ENCODE measurements around the gene MAN2C1. TPM values are rescaled to one million over a fixed set of nuclear protein-coding genes. Genes with fewer than 3 reads are reported as not detected.
A peak's percentile ranks its signal among the peaks of the same experiment; 100 is the strongest.

The MAN2C1 gene
- total RNA-seq, 2 donors from 2014 or later: 115 to 176 TPM

DNA sequence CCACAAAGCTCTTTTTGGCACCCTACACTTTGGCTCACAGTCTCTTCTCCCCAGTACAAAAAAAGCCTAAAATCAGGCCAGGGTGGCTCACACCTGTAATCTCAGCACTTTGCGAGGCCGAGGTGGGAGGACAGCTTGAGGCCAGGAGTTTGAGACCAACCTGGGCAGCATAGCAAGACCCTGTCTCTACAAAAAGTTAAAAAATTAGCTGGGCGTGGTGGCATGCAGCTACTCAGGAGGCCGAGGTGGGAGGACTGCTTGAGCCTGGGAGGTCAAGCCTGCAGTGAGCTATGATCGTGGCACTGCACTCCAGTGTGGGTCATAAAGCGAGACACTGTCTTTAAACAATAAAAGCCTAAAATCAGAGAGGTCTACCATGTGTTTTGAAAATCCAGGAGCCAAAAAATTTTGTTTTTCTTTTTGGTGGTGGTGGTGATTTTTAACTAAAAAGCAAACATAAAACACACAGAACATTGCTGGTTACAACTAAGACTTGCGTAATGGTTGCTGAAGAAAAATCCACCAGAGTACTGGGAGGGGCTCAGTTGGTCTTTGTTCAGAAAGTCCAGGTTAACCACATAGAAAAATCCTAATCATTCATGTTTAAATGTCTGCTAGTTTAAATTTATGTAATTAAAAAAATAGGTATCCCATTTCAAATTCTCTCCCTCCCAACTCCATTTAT is 1.6 kb upstream of the MAN2C1 start:
- no peak for DNase-seq
- peaks cover 11% of the 10 kb centered on the region for H3K4me1 ChIP-seq
- peak overlapping the region; percentile 97 for H3K27ac ChIP-seq
- H3K27me3 ChIP-seq: no peaks in the 10 kb centered on the region
- TF ChIP-seq, protein P1, sequence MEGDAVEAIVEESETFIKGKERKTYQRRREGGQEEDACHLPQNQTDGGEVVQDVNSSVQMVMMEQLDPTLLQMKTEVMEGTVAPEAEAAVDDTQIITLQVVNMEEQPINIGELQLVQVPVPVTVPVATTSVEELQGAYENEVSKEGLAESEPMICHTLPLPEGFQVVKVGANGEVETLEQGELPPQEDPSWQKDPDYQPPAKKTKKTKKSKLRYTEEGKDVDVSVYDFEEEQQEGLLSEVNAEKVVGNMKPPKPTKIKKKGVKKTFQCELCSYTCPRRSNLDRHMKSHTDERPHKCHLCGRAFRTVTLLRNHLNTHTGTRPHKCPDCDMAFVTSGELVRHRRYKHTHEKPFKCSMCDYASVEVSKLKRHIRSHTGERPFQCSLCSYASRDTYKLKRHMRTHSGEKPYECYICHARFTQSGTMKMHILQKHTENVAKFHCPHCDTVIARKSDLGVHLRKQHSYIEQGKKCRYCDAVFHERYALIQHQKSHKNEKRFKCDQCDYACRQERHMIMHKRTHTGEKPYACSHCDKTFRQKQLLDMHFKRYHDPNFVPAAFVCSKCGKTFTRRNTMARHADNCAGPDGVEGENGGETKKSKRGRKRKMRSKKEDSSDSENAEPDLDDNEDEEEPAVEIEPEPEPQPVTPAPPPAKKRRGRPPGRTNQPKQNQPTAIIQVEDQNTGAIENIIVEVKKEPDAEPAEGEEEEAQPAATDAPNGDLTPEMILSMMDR (IDR thresholded peaks at IDR 0.05): no peak
- peaks cover 18% of the 10 kb centered on the region for H3K36me3 ChIP-seq
- intact Hi-C loops (cut with DNase I): loop anchor here (5.0 to 10.0 kb wide), 3 partner anchors 77 to 312 kb away; partner anchors contain the start of genes IMP3 and SNX33
- H3K9me3 ChIP-seq: no peaks in the 10 kb centered on the region
- peak overlapping the region; percentile 77 for H3K4me3 ChIP-seq
- H3K9ac ChIP-seq (ENCODE audit: low read depth in 2 of 2, low read length in 2 of 2): no peak overlapping the region

DNA sequence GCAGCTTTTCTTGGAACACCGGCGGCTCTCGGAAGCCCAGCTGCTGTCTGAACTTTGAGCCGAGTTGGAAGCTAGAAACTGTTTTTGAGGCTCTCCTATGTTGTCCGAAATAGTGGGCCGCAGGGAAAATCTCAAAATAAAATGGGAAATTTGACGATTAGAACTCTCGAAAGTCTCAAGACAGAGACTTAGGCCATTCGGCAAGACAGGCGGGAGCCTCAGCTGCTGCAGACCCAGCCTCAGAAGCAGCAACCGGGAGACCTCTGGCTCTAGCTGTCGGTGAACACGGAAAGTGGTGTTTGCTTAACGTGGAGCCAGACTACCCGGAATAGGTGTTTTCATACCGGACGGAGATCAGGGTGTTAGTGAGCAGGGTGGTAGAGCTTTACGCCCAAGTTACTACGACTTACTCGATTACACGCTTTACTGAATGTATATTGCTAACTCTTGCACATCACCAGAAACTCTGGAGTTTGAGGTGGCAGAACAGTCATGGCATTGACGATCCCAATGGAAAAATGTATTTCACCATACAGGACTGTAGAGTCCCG is 357 bp upstream of the MAN2C1 start:
- peak overlapping the region; percentile 97 for H3K27ac ChIP-seq
- H3K9me3 ChIP-seq: no peaks in the 10 kb centered on the region
- TF ChIP-seq, protein P1 (IDR thresholded peaks at IDR 0.05): no peak
- intact Hi-C loops (cut with DNase I): loop anchor here (5.0 to 10.0 kb wide), 3 partner anchors 79 to 314 kb away; partner anchors contain the start of genes IMP3 and SNX33
- DNase-seq: no peak
- H3K9ac ChIP-seq (ENCODE audit: low read depth in 2 of 2, low read length in 2 of 2): peak overlapping the region; percentile 92 to 96
- H3K4me1 ChIP-seq: peaks cover 11% of the 10 kb centered on the region
- H3K36me3 ChIP-seq: peaks cover 18% of the 10 kb centered on the region
- H3K27me3 ChIP-seq: no peaks in the 10 kb centered on the region
- H3K4me3 ChIP-seq: peak overlapping the region; percentile 77

DNA sequence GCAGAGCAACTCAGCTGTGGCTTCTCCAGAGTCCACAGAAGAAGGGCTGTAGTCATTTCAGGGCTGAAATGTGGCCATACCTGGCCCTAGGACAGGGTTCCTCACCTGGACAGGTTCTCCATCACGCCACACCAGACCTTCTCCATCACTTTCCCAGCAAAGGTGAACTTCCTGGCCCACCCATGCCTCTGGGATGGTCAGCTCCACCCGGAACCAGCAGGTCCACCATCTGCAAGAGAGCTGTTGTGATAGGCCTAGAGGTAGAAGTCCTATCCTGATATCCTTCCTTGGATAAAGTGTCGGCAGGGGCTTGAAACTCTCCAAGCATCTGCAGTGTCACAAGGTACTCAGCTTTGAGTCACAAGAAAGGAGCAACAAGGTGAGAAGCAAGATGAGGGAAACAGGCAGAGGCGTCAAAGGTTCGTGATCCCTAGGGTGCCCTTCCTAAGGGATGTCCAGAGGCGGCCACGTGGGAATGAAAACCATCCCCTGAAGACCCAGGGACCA is 948 bp downstream of the MAN2C1 start:
- Histone ChIP-seq H3K27me3 (no peaks in the 10 kb centered on the region), H3K36me3 (peaks cover 11% of the 10 kb centered on the region), H3K4me1 (peaks cover 11% of the 10 kb centered on the region), H3K9ac (ENCODE audit: low read depth in 2 of 2, low read length in 2 of 2) (peak overlapping the region; percentile 92 to 96), H3K27ac (peak overlapping the region; percentile 97), H3K9me3 (no peaks in the 10 kb centered on the region), H3K4me3 (peak overlapping the region; percentile 77)
- TF ChIP-seq, protein P1 (IDR thresholded peaks at IDR 0.05): no peak
- DNase-seq: no peak
- intact Hi-C loops (cut with DNase I): loop anchor here (5.0 to 10.0 kb wide), 3 partner anchors 80 to 315 kb away; partner anchors contain the start of genes IMP3 and SNX33

DNA sequence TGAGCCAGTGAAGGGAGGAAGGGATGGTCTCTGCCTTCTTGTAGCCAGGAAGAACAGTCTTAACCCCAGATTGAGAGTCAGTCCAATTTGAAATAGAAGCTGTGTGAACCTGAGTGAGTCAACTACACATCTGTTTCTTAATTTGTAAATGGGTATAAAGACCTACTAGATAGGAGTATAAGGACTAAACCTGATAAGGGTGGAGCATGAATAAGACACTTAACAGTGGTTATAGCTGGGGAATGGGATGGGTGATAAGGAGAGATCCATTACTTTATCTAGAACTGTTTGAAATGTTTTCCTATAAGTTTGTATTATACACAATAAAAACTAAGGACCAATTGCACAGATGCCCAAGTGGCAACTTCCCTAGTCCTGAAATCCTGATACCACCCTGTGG is 1.4 kb downstream of the MAN2C1 start:
- no peak for DNase-seq
- no peaks in the 10 kb centered on the region for H3K27me3 ChIP-seq
- H3K4me3 ChIP-seq: no peak overlapping the region
- H3K4me1 ChIP-seq: peaks cover 11% of the 10 kb centered on the region
- H3K9ac ChIP-seq (ENCODE audit: low read depth in 2 of 2, low read length in 2 of 2): peak overlapping the region in 1 of 2 donors; percentile 92
- intact Hi-C loops (cut with DNase I): loop anchor here (5.0 to 10.0 kb wide), 3 partner anchors 80 to 315 kb away; partner anchors contain the start of genes IMP3 and SNX33
- TF ChIP-seq, protein P1 (IDR thresholded peaks at IDR 0.05): no peak
- peaks cover 6% of the 10 kb centered on the region for H3K36me3 ChIP-seq
- no peak overlapping the region for H3K27ac ChIP-seq
- no peaks in the 10 kb centered on the region for H3K9me3 ChIP-seq

DNA sequence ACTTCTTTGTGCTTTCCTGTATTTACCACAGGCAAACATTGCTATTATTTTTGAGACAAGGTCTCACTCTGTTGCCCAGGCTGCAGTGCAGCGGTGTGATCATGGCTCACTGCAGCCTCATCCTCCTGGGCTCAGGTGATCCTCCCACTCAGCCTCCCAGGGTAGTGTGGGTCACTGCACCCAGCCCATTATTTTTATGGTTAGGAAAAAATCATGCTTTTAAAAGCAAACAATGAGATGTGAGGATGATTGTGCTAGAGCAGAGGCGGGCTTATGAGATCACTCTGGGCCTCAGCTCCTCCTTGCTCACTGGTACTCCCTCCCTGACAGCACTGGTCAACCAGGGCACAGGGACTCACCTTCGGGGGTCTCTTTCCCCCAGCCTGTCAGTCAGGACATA is 2.2 kb downstream of the MAN2C1 start:
- TF ChIP-seq, protein P1 (IDR thresholded peaks at IDR 0.05): no peak
- no peaks in the 10 kb centered on the region for H3K36me3 ChIP-seq
- H3K9ac ChIP-seq (ENCODE audit: low read depth in 2 of 2, low read length in 2 of 2): no peak overlapping the region
- DNase-seq: no peak
- H3K27ac ChIP-seq: no peak overlapping the region
- intact Hi-C loops (cut with DNase I): loop anchor here (5.0 to 10.0 kb wide), 3 partner anchors 81 to 316 kb away; partner anchors contain the start of genes IMP3 and SNX33
- no peaks in the 10 kb centered on the region for H3K9me3 ChIP-seq
- no peak overlapping the region for H3K4me3 ChIP-seq
- no peaks in the 10 kb centered on the region for H3K27me3 ChIP-seq
- H3K4me1 ChIP-seq: peaks cover 11% of the 10 kb centered on the region
